A549 (cell line): ENCODE measurements around the gene SPARC.

Source experiments
- BHLHE40 ChIP-seq: IDR thresholded peaks from 2 replicates; pipeline ENCODE4 v1.6.1; 2012; ENCODE audit warnings: low read depth, low read length, inconsistent platforms
- CTCF ChIP-seq: fragments of >200 bp; sonication (Bioruptor Twin); formaldehyde crosslinking; IDR thresholded peaks from 3 replicates; pipeline ENCODE4 v1.5.1; 2016
- ELK1 ChIP-seq: fragments of 150-350 bp; IDR thresholded peaks from 2 replicates; pipeline ENCODE4 v1.6.1; 2014; ENCODE audit warnings: low read depth, mild to moderate bottlenecking, low read length
- JUNB ChIP-seq: fragments of >200 bp; sonication (Bioruptor Twin); formaldehyde crosslinking; IDR thresholded peaks from 2 replicates; pipeline ENCODE4 v1.6.1; 2016
- KDM5A ChIP-seq: fragments of 200-600 bp; sonication (generic); IDR thresholded peaks from 2 replicates; pipeline ENCODE4 v1.6.1; 2016; ENCODE audit warnings: antibody characterized with exemption, mild to moderate bottlenecking
- MAX ChIP-seq: IDR thresholded peaks from 2 replicates; pipeline ENCODE4 v1.6.1; 2012
- NPAS2 ChIP-seq: fragments of 250-450 bp; sonication (Bioruptor Pico); IDR thresholded peaks from 2 replicates; pipeline ENCODE4 v1.8.0; 2022; ENCODE audit warnings: mild to moderate bottlenecking, moderate library complexity, borderline replicate concordance
- POLR2A ChIP-seq: IDR thresholded peaks from 2 replicates; pipeline ENCODE4 v1.6.1; 2012; ENCODE audit warnings: mild to moderate bottlenecking, low read length
- RAD21 ChIP-seq, 2 experiments: fragments of >200 bp in 1 of 2; sonication (Bioruptor Twin) in 1 of 2; formaldehyde crosslinking in 1 of 2; IDR thresholded peaks in 1 of 2; conservative IDR thresholded peaks in 1 of 2; 2 replicates in 1 of 2; 3 replicates in 1 of 2; pipeline ENCODE4 v1.6.1; 2012 to 2018; ENCODE audit warnings: inconsistent platforms in 1 of 2
- TP53 ChIP-seq: fragments of 250-450 bp; sonication (Bioruptor Pico); IDR thresholded peaks from 2 replicates; pipeline ENCODE4 v1.5.0; 2021; ENCODE audit warnings: mild to moderate bottlenecking, moderate library complexity
- USF2 ChIP-seq: fragments of 450-650 bp; IDR thresholded peaks from 2 replicates; pipeline ENCODE4 v1.6.1; 2014; ENCODE audit warnings: antibody characterized with exemption

- TF ChIP-seq CTCF: no peak
- TF ChIP-seq JUNB: no peak
- no peak for TF ChIP-seq KDM5A
- no peak for TF ChIP-seq TP53
- no peak for TF ChIP-seq USF2
- no peak for TF ChIP-seq BHLHE40
- no peak for TF ChIP-seq ELK1
- no peak for TF ChIP-seq NPAS2 (CRISPR knock-in tag)
- TF ChIP-seq MAX: no peak
- TF ChIP-seq RAD21 (conservative IDR thresholded peaks at IDR 0.05 in 1 of 2, IDR thresholded peaks at IDR 0.05 in 1 of 2): no peak
- no peak for TF ChIP-seq POLR2A
Measured at GRCh38 chr5:151647320-151647861, 39.3 kb downstream of the SPARC start.
